GM12878 (cell line): ENCODE data around the gene CFAP92. TPM values are rescaled to one million over a fixed set of nuclear protein-coding genes. Genes with fewer than 3 reads are reported as not detected.
A peak's percentile ranks its signal among the peaks of the same experiment; 100 is the strongest.

Source experiments
- ATAC-seq: fragments of 200-7000 bp; cut with Tn5 transposase; 3 replicates; pipeline ENCODE4 v1.9.1; 2020; ENCODE audit warnings: mild to moderate bottlenecking, moderate library complexity
- BruUV-seq: library from RNA; stranded (reverse); fragments of 400-500 nt; replicated peaks from 2 replicates; lab custom pipeline; 2021; lab: Mats Ljungman, UMichigan
- CTCF ChIA-PET: fragments of 300-600 bp; sonication (Branson Sonifier 250); formaldehyde crosslinking; extraction: SDS; loops from one replicate; lab custom pipeline; 2021; ENCODE audit warnings: inconsistent platforms; lab: Yijun Ruan, JAX
- POLR2A ChIA-PET: fragments of 350-600 bp; formaldehyde crosslinking; extraction: SDS; loops from one replicate; lab custom pipeline; 2021; ENCODE audit warnings: inconsistent platforms; lab: Charles Lee
- RAD21 ChIA-PET: fragments of 300-600 bp; sonication (Branson Sonifier 250); formaldehyde crosslinking; loops from one replicate; lab custom pipeline; 2023; ENCODE audit warnings: antibody characterized with exemption; ENCODE audit not compliant: unreplicated experiment; lab: Charles Lee
- SMC1A ChIA-PET: fragments of 300-600 bp; sonication (Branson Sonifier 250); formaldehyde crosslinking; loops from one replicate; lab custom pipeline; 2023; ENCODE audit not compliant: unreplicated experiment, uncharacterized antibody; lab: Charles Lee
- DNase-seq: peaks from one replicate; pipeline ENCODE4 v3.0.0-alpha.2; 2011; ENCODE audit warnings: low read depth, low spot score
- FAIRE-seq: peaks from 3 replicates; lab custom pipeline; 2011; peaks lifted over from hg19 to GRCh38; lab: Jason Lieb, UNC
- H2AFZ ChIP-seq: 2 replicates; pipeline ENCODE4 v1.6.0; 2011; ENCODE audit warnings: low read depth, low read length, control low read depth; ENCODE audit not compliant: control insufficient read depth
- H3K27ac ChIP-seq: 2 replicates; pipeline ENCODE4 v1.5.1; 2011; ENCODE audit warnings: control low read depth; ENCODE audit not compliant: control insufficient read depth, insufficient read depth
- H3K27me3 ChIP-seq, 2 experiments: replicated peaks in 1 of 2; 2 replicates each; pipeline versions ENCODE4 v1.6.0 to v1.6.1; 2011; ENCODE audit warnings: low read length in 1 of 2; ENCODE audit not compliant: control insufficient read depth in 2 of 2, insufficient read depth in 2 of 2
- H3K36me3 ChIP-seq, 2 experiments: 2 replicates each; pipeline ENCODE4 v1.5.1; 2011; ENCODE audit warnings: low read length in 1 of 2; ENCODE audit not compliant: control insufficient read depth in 2 of 2, insufficient read depth in 2 of 2
- H3K4me1 ChIP-seq: 2 replicates; pipeline ENCODE4 v1.6.1; 2011; ENCODE audit warnings: mild to moderate bottlenecking, low read length, moderate library complexity, mixed read lengths; ENCODE audit not compliant: control insufficient read depth, insufficient read depth
- H3K4me2 ChIP-seq: 2 replicates; pipeline ENCODE4 v1.6.0; 2011; ENCODE audit warnings: control low read depth; ENCODE audit not compliant: control insufficient read depth, insufficient read depth
- H3K4me3 ChIP-seq: fragments of 200-600 bp; sonication (generic); 2 replicates; pipeline ENCODE4 v1.5.1; 2016
- H3K79me2 ChIP-seq: 2 replicates; pipeline ENCODE4 v1.6.0; 2011; ENCODE audit warnings: low read length; ENCODE audit not compliant: control insufficient read depth, insufficient read depth
- H3K9ac ChIP-seq: 2 replicates; pipeline ENCODE4 v1.8.0; 2011; ENCODE audit warnings: low read length, control low read depth, mixed read lengths; ENCODE audit not compliant: control insufficient read depth, insufficient read depth
- H3K9me3 ChIP-seq: replicated peaks from 3 replicates; pipeline ENCODE4 v1.5.1; 2011; ENCODE audit warnings: mild to moderate bottlenecking, low read length; ENCODE audit not compliant: control insufficient read depth, insufficient read depth
- H4K20me1 ChIP-seq: 2 replicates; pipeline ENCODE4 v1.6.0; 2011; ENCODE audit not compliant: control insufficient read depth, insufficient read depth
- BHLHE40 ChIP-seq, 2 experiments: fragments of 450-650 bp in 1 of 2; IDR thresholded peaks; 2 replicates each; pipeline ENCODE4 v1.6.1; 2011 to 2017; ENCODE audit warnings: low read depth in 2 of 2, borderline replicate concordance in 1 of 2, improper control_type of control experiment in 1 of 2, low read length in 1 of 2, mild to moderate bottlenecking in 1 of 2
- MEF2A ChIP-seq: IDR thresholded peaks from 2 replicates; pipeline ENCODE4 v1.6.1; 2011; ENCODE audit warnings: low read depth, mild to moderate bottlenecking, low read length, moderate library complexity; ENCODE audit not compliant: insufficient read depth
- NFIC ChIP-seq: IDR thresholded peaks from 2 replicates; pipeline ENCODE4 v1.6.1; 2012; ENCODE audit warnings: low read depth, mild to moderate bottlenecking, inconsistent platforms, low read length, moderate library complexity
- NR2C2 ChIP-seq: IDR thresholded peaks from 2 replicates; pipeline ENCODE4 v1.6.1; 2011; ENCODE audit warnings: borderline replicate concordance, low read depth; ENCODE audit not compliant: control insufficient read depth, insufficient read length
- NR2F1 ChIP-seq: fragments of 450-650 bp; conservative IDR thresholded peaks from 2 replicates; pipeline ENCODE4 v1.6.1; 2017; ENCODE audit warnings: mild to moderate bottlenecking
- PAX8 ChIP-seq: fragments of 450-650 bp; IDR thresholded peaks from 2 replicates; pipeline ENCODE4 v1.6.1; 2017; ENCODE audit warnings: mild to moderate bottlenecking, moderate library complexity
- RAD21 ChIP-seq: IDR thresholded peaks from 2 replicates; pipeline ENCODE4 v1.6.1; 2011; ENCODE audit warnings: mild to moderate bottlenecking, low read depth, low read length, moderate library complexity; ENCODE audit not compliant: insufficient read depth
- SMC3 ChIP-seq: IDR thresholded peaks from 2 replicates; pipeline ENCODE4 v1.6.1; 2011; ENCODE audit warnings: low read length, improper control_type of control experiment, borderline replicate concordance
- SUZ12 ChIP-seq: fragments of 200-600 bp; sonication (generic); IDR thresholded peaks from one replicate; pipeline ENCODE4 v1.6.1; 2018; ENCODE audit warnings: antibody characterized with exemption, mild to moderate bottlenecking; ENCODE audit not compliant: unreplicated experiment
- ZNF217 ChIP-seq: fragments of 450-650 bp; IDR thresholded peaks from 2 replicates; pipeline ENCODE4 v1.6.1; 2017; ENCODE audit warnings: antibody characterized with exemption, mild to moderate bottlenecking
- ZSCAN29 ChIP-seq: fragments of 450-650 bp; IDR thresholded peaks from 2 replicates; pipeline ENCODE4 v1.6.1; 2017; ENCODE audit warnings: mild to moderate bottlenecking, moderate library complexity
- WGBS: methylation state at CpG from one replicate; pipeline ENCODE4 v1.1.6; 2016; ENCODE audit warnings: low lambda C conversion rate; ENCODE audit not compliant: insufficient replicate concordance, insufficient coverage; ENCODE audit errors: missing lambda C conversion rate; 5-methylcytosine and 5-hydroxymethylcytosine counted together
- in situ Hi-C: fragments of 300-500 bp; cut with MboI; formaldehyde crosslinking; loops from 9 replicates; pipeline ENCODE4 v1.14.3; 2018; ENCODE audit warnings: mixed read lengths
- intact Hi-C: fragments of 100-400 bp; cut with micrococcal nuclease; formaldehyde crosslinking; loops from one replicate; pipeline ENCODE4 v1.14.2; 2022; ENCODE audit not compliant: unreplicated experiment
- polyA plus RNA-seq, 11 experiments: library from polyadenylated mRNA; depleted of rRNA in 4 of 11; unstranded in 6 of 11; stranded (reverse) in 5 of 11; fragments of >200 nt; fragmentation: Nextera tagmentation in 4 of 11; fragmentation: Illumina TruSeq in 1 of 11; extraction: Ambion mirVana in 4 of 11; extraction: Trizol in 1 of 11; gene quantifications; 1 replicate in 1 of 11; 2 replicates in 10 of 11; pipeline versions ENCODE4 v1.2.1 to v1.2.3, GENCODE V29; 2011 to 2016; ENCODE audit warnings: inconsistent platforms in 2 of 11, missing spikeins in 2 of 11, low read depth in 1 of 11
- total RNA-seq, 4 experiments: library from RNA; depleted of rRNA in 3 of 4; stranded (reverse); fragments of >200 nt in 3 of 4; fragmentation: Illumina TruSeq in 1 of 4; extraction: Trizol in 1 of 4; gene quantifications; 2 replicates each; pipeline versions ENCODE4 v1.2.1 to v1.2.3, GENCODE V29; 2013 to 2021
- TF ChIP-seq, protein P1 (sequence below): IDR thresholded peaks from 2 replicates; pipeline ENCODE4 v1.6.1; 2012; ENCODE audit warnings: mild to moderate bottlenecking, low read depth, low read length
- TF ChIP-seq, protein P2 (sequence below), 3 experiments: IDR thresholded peaks in 2 of 3; conservative IDR thresholded peaks in 1 of 3; 2 replicates each; pipeline ENCODE4 v1.5.1; 2011; ENCODE audit warnings: low read depth in 3 of 3, low read length in 3 of 3, mild to moderate bottlenecking in 3 of 3, control low read depth in 2 of 3, moderate library complexity in 2 of 3, inconsistent platforms in 1 of 3, mixed read lengths in 1 of 3; ENCODE audit not compliant: control insufficient read depth in 2 of 3, insufficient read depth in 1 of 3; ENCODE audit errors: extremely low read depth in 1 of 3
- TF ChIP-seq, protein P3 (sequence below): IDR thresholded peaks from 2 replicates; pipeline ENCODE4 v1.6.1; 2011; ENCODE audit warnings: low read depth, mild to moderate bottlenecking, low read length, moderate library complexity, borderline replicate concordance; ENCODE audit errors: extremely low read depth

The CFAP92 gene
- total and polyA plus RNA-seq, 10 of the 15 experiments (the other 5 are each of a cell fraction or from before 2014, with no cell fraction given): 0.05 to 0.52 (median 0.14) TPM; not detected in 7

DNA sequence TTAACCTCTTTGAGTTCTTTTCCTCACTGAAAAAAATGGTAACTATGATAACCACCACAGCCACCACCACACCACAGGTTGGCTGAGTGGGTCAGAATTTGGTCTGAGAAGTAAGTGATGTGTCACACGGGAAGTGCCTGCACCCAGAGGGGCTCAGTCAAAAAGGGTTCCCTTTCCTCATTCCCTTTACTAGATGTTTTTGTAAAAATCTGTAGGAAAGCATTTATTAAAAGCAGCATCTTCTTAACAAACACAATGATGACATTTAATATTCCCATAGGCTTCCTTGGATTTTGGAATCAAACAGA, 23.2 kb downstream of the CFAP92 start (continued):
- TF ChIP-seq NFIC (no peak), PAX8 (no peak)
- TF ChIP-seq, protein P1, sequence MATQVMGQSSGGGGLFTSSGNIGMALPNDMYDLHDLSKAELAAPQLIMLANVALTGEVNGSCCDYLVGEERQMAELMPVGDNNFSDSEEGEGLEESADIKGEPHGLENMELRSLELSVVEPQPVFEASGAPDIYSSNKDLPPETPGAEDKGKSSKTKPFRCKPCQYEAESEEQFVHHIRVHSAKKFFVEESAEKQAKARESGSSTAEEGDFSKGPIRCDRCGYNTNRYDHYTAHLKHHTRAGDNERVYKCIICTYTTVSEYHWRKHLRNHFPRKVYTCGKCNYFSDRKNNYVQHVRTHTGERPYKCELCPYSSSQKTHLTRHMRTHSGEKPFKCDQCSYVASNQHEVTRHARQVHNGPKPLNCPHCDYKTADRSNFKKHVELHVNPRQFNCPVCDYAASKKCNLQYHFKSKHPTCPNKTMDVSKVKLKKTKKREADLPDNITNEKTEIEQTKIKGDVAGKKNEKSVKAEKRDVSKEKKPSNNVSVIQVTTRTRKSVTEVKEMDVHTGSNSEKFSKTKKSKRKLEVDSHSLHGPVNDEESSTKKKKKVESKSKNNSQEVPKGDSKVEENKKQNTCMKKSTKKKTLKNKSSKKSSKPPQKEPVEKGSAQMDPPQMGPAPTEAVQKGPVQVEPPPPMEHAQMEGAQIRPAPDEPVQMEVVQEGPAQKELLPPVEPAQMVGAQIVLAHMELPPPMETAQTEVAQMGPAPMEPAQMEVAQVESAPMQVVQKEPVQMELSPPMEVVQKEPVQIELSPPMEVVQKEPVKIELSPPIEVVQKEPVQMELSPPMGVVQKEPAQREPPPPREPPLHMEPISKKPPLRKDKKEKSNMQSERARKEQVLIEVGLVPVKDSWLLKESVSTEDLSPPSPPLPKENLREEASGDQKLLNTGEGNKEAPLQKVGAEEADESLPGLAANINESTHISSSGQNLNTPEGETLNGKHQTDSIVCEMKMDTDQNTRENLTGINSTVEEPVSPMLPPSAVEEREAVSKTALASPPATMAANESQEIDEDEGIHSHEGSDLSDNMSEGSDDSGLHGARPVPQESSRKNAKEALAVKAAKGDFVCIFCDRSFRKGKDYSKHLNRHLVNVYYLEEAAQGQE: no peak

DNA sequence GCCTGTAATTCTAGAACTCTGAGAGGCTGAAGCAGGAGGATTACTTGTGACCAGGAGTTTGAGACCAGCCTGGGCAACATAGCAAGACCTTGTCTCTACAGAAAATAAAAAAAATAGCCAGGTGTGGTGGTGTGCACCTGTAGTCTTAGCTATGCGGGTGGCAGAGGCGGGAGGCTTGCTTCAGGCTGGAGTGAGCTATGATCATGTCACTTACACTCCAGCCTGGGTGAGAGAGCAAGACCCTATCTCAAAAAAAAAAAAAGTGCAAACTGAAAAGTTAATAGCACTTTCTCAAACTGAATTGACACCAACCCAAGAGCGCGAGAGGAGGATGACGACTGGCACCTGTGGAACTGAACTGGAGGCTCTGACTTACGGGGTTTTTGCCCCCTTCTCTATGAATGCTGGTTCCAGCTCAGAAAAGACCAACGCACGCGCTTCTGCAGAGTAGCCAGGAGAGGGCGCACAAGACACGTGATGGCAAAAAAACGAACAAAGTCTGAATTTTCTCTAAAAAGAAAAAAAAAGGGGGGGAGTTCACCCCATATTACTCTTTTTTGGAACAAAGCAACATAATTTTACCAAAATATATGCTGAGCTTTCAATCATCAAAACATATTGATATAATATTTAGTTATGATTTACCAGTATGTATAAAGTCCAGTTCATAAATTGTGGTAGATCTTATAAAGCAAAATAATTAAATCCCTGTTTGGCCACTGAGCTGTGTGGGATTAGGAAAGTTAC, 23.7 kb downstream of the CFAP92 start:
- SMC1A ChIA-PET: interaction anchor here (0.6 to 4.0 kb wide), 27 partner anchors 19 to 413 kb away, joined by 3 to 53 read pairs (median 4); partner anchors contain the start of genes ACAD9 and COPG1
- no peak overlapping the region for H2AFZ ChIP-seq
- H3K9ac ChIP-seq: no peak overlapping the region
- peak; percentile 82 for ATAC-seq
- in situ Hi-C loops: loop anchor here (5.0 kb wide), 1 partner anchor 277 kb away; the partner anchor contains the start of gene COPG1
- H4K20me1 ChIP-seq: no peaks in the 10 kb centered on the region
- POLR2A ChIA-PET: interaction anchor here (0.6 to 1.4 kb wide), 3 partner anchors 159 to 413 kb away, joined by 3 to 4 read pairs (median 4); no protein-coding TSS in a partner anchor
- H3K27me3 ChIP-seq: peaks cover 0 to 2% of the 10 kb centered on the region in 2 experiments; a peak in 1 of 4 replicates
- no peak overlapping the region for H3K4me2 ChIP-seq
- no peak overlapping the region for H3K27ac ChIP-seq
- no peak for DNase-seq
- H3K36me3 ChIP-seq: no peaks in the 10 kb centered on the region
- no TSS peak for BruUV-seq
- H3K4me1 ChIP-seq: no peaks in the 10 kb centered on the region
- peak; percentile 68 for FAIRE-seq
- no peak overlapping the region for H3K4me3 ChIP-seq
- no peaks in the 10 kb centered on the region for H3K9me3 ChIP-seq
- RAD21 ChIA-PET: interaction anchor here (0.7 to 3.1 kb wide), 22 partner anchors 12 to 492 kb away, joined by 3 to 50 read pairs (median 4); partner anchors contain the start of gene COPG1
- WGBS: 7% methylated on average over 12 of the region's 12 CpGs
- intact Hi-C loops: loop anchor here (1.0 kb wide), 3 partner anchors 83 to 275 kb away; partner anchors contain the start of gene ISY1
- CTCF ChIA-PET: interaction anchor here (0.6 to 3.8 kb wide), 66 partner anchors 12 to 532 kb away, joined by 3 to 120 read pairs (median 5); partner anchors contain the start of genes ACAD9, CFAP92, COPG1 and ISY1
- H3K79me2 ChIP-seq: no peaks in the 10 kb centered on the region
- no peak for TF ChIP-seq ZNF217
- TF ChIP-seq NR2F1: no peak
- TF ChIP-seq MEF2A: 0 out of 2 replicates have a peak, but pooled peaks have one; percentile 19
- TF ChIP-seq RAD21: peak; percentile 94
- TF ChIP-seq ZSCAN29: no peak
- TF ChIP-seq, protein P2, sequence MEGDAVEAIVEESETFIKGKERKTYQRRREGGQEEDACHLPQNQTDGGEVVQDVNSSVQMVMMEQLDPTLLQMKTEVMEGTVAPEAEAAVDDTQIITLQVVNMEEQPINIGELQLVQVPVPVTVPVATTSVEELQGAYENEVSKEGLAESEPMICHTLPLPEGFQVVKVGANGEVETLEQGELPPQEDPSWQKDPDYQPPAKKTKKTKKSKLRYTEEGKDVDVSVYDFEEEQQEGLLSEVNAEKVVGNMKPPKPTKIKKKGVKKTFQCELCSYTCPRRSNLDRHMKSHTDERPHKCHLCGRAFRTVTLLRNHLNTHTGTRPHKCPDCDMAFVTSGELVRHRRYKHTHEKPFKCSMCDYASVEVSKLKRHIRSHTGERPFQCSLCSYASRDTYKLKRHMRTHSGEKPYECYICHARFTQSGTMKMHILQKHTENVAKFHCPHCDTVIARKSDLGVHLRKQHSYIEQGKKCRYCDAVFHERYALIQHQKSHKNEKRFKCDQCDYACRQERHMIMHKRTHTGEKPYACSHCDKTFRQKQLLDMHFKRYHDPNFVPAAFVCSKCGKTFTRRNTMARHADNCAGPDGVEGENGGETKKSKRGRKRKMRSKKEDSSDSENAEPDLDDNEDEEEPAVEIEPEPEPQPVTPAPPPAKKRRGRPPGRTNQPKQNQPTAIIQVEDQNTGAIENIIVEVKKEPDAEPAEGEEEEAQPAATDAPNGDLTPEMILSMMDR (IDR thresholded peaks at IDR 0.05 in 2 of 3, conservative IDR thresholded peaks at IDR 0.05 in 1 of 3; ENCODE audit: control insufficient read depth in 2 of 3, extremely low read depth in 1 of 3, insufficient read depth in 1 of 3, low read depth in 3 of 3, low read length in 3 of 3): peak; percentile 87 to 91 (median 89)
- TF ChIP-seq BHLHE40 (IDR thresholded peaks at IDR 0.05; ENCODE audit: borderline replicate concordance in 1 of 2, low read depth in 2 of 2, low read length in 1 of 2): peak in 1 of 2 experiments; percentile 16; a peak in 1 of 4 replicates
- TF ChIP-seq, protein P3, sequence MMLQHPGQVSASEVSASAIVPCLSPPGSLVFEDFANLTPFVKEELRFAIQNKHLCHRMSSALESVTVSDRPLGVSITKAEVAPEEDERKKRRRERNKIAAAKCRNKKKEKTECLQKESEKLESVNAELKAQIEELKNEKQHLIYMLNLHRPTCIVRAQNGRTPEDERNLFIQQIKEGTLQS: peak; percentile 10; the same call in 1 of the 2 replicates
- no peak for TF ChIP-seq SUZ12
- peak; percentile 84 for TF ChIP-seq SMC3
- TF ChIP-seq NR2C2: no peak
